AG09309 (cell line): Measurements from ENCODE around the gene ZNF2.

ENCODE experiments used
- DNase-seq: peaks from one replicate; pipeline ENCODE4 v3.0.0-alpha.2; 2010; ENCODE audit warnings: low read depth
- H3K4me3 ChIP-seq: 2 replicates; pipeline ENCODE4 v1.5.1; 2011; ENCODE audit warnings: mild to moderate bottlenecking, low read depth, low read length, moderate library complexity; ENCODE audit not compliant: control insufficient read depth
- CTCF ChIP-seq: IDR thresholded peaks from 2 replicates; pipeline ENCODE4 v1.5.1; 2011; ENCODE audit warnings: mild to moderate bottlenecking, low read depth, low read length, inconsistent platforms; ENCODE audit not compliant: insufficient read depth, control insufficient read depth; ENCODE audit errors: missing control alignments

Gene ZNF2

GRCh38 chr2:95149397-95149984, 16.1 kb upstream of the ZNF2 start:
- no peak for TF ChIP-seq CTCF
- no peak overlapping the region for H3K4me3 ChIP-seq
- DNase-seq = no peak

DNA sequence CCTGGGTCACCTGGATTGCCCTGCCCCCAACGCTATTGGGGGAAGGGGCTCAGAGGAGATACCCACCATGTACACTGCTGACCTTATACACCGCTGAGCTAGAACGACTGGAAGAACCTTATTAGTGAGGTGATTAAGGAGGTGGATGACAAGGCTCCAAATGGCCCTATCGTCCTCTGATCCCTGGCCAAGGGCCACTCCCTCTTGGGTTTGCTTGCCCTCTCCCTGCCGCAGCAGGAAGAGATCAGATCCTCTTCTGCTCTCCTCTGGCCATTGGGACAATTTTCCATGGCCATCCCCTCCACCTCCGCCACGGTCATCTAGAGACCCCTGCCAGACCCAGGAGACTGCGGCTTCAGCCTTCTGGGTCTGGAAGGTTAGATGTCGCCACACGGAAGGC, 7.2 kb upstream of the ZNF2 start:
- no peak for DNase-seq
- TF ChIP-seq CTCF = no peak
- H3K4me3 ChIP-seq = peak overlapping the region; percentile 84

GRCh38 chr2:95158891-95159619, 6.6 kb upstream of the ZNF2 start:
- no peak for DNase-seq
- peak overlapping the region; percentile 84 for H3K4me3 ChIP-seq
- no peak for TF ChIP-seq CTCF

- peak; percentile 10 for DNase-seq
- peak within 1 kb of the TSS; percentile 84 for H3K4me3 ChIP-seq
- TF ChIP-seq CTCF = no peak
Measured at GRCh38 chr2:95159690-95160449, 5.7 kb upstream of the ZNF2 start, which contains the start of gene ZNF514. Gene ZNF514 (minus strand): TSS chr2:95159848. CDS start chr2:95153253, 6,595 bp downstream.

- DNase-seq = no peak
- no peak for TF ChIP-seq CTCF
- H3K4me3 ChIP-seq = peak overlapping the region; percentile 79
Measured at GRCh38 chr2:95165030-95165370, 609 bp upstream of the ZNF2 start.

DNA sequence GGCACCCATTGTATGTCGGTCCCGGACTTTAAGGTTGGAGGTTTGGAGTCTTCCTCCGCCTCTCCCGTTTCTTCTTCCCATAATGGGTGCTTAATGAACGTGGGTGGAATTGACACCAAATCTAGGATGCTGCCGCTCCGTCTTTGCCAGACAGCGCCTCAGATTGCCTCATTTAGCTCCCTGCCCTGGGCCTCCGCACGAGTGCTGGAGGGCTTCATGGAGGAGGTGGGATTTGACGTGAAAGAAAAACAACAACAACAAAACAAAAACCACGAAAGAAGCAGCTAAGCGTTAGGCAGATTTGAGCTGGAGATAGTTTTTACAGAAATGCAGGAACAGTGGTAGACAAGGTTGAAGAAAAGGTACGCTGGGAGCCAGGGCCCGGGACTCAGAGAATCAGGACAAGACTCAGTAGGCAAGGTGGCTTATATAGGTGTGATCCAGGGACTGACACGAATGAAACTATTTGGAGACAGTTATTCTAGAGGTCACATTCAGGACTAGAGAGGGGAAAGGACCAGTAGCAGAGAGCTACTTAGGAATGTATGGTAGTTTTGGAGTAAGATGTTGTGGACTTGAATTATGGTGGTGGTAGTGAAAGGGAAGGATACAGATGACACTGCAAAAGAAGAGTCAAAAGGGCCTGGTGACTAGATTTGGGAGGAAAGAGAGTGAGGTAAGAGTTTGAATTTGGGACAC, 605 bp downstream of the ZNF2 start:
- H3K4me3 ChIP-seq = peak overlapping the region; percentile 79
- no peak for TF ChIP-seq CTCF
- DNase-seq = no peak
